ENCODE results near the gene TERB1.

Gene TERB1

DNA sequence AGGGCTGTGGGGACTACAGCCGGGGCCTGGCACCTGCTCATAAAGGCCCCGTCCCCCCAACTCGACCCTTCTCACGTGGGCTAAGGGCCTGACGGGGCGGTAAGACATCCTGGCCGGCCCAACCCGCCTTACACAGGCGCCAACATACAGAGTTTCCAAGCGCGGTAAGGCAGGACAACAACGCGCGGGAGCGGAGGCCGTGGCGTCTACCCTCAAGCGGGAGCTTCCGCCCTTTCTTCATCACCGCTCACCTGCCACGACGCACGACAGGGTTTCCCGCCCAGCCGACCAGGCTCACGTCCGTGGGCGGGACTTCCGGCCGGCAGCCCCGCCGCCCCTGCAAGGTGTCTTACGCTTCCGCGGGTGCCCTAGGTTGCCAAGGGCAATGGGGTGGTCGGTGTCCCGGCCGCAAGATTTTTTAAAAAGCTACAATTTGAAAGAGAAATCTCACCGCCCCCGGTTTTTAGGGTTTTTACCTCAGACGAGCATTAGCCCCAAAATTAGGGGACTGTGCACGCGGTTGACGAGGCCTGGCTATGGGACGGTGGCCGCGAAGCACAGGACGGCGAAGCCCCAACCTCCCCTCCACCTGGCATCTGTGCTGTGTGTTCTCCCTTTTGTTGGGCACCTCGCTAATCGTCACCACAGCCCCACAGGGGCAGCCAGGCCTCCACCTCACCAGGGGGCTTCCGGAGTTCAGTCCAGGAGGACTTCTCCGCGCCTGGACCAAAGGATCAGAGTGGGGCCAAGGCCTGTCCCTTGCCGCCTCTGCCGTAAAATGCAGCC, at the start of gene TERB1:
Gene TERB1 (minus strand): TSS at position 265 of the 786 bp plus-strand sequence. CDS start 4,786 bp downstream, outside the sequence.
- Histone ChIP-seq H3K9me3 (ENCODE audit: low read length) (peaks cover 5% of the 10 kb centered on the region), H3K4me3 (ENCODE audit: low read length) (no peak within 1 kb of the TSS), H2AFZ (ENCODE audit: low read depth, low read length) (no peak within 1 kb of the TSS), H3K4me1 (ENCODE audit: insufficient read depth, low read length) (no peaks in the 10 kb centered on the region), H3K27me3 (ENCODE audit: insufficient read depth, low read length) (no peaks in the 10 kb centered on the region), H3K36me3 (ENCODE audit: insufficient read depth, low read length) (peaks cover 51% of the 10 kb centered on the region)

DNA sequence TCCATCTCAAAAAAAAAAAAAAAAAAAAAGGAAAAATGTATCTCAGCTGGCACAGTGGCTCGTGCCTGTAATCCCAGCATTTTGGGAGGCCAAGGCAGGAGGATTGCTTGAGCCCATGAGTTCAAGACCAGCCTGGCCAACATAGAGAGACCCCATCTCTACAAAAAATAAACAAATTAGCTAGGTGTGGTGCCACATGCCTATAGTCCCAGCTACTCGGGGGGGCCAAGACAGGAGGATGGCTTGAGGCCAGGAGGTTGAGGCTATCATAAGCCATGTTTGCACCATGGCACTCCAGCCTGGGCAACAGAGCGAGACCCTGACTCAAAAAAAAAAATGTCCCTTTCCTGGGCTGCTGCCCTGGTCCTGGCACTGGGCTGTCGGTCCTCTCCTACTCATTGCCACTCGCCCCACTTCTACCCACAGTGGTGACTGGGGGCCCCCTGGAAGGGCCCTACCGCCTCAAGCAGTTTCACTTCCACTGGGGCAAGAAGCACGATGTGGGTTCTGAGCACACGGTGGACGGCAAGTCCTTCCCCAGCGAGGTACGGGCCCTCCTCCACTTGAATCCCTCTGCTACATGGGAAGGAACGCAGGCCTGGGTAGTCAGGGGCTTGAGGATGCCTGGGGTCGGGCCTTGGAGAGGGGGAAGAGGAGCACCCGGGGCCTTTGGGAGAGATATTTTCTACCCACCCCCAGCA, 48.9 kb upstream of the TERB1 start:
- Histone ChIP-seq H3K27me3 (ENCODE audit: insufficient read depth, low read length) (peaks cover 66% of the 10 kb centered on the region), H2AFZ (ENCODE audit: low read depth, low read length) (no peak overlapping the region), H3K4me1 (ENCODE audit: insufficient read depth, low read length) (no peaks in the 10 kb centered on the region), H3K4me3 (ENCODE audit: low read length) (no peak overlapping the region), H3K9me3 (ENCODE audit: low read length) (no peaks in the 10 kb centered on the region), H3K36me3 (ENCODE audit: insufficient read depth, low read length) (no peaks in the 10 kb centered on the region)

GRCh38 chr16:66849549-66849948, 48.2 kb upstream of the TERB1 start:
- Histone ChIP-seq H2AFZ (ENCODE audit: low read depth, low read length) (no peak overlapping the region), H3K36me3 (ENCODE audit: insufficient read depth, low read length) (no peaks in the 10 kb centered on the region), H3K4me3 (ENCODE audit: low read length) (no peak overlapping the region), H3K4me1 (ENCODE audit: insufficient read depth, low read length) (peaks cover 5% of the 10 kb centered on the region), H3K9me3 (ENCODE audit: low read length) (no peaks in the 10 kb centered on the region), H3K27me3 (ENCODE audit: insufficient read depth, low read length) (peaks cover 70% of the 10 kb centered on the region)

DNA sequence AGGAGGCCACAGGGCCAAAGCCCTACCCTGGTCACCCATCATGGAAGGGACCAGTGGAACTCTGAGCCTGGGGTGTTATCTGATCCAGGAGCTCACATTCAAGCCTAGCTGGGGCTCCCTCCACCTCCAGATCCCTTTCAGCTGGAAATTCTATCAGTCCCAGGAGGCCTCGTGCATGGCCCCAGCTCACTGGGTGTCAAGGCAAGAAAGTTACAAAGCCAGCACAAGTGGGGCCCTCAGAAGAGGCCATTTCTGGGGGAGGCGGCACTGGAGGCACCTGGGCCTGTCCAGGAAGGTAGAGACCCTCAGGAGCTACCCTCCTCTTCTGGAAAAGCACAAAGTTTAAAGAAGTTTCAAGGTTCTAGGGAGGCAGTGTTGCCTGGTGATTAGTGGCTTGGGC, 47.6 kb upstream of the TERB1 start:
- Histone ChIP-seq H3K27me3 (ENCODE audit: insufficient read depth, low read length) (peaks cover 72% of the 10 kb centered on the region), H3K36me3 (ENCODE audit: insufficient read depth, low read length) (no peaks in the 10 kb centered on the region), H3K4me3 (ENCODE audit: low read length) (no peak overlapping the region), H3K4me1 (ENCODE audit: insufficient read depth, low read length) (peaks cover 9% of the 10 kb centered on the region), H3K9me3 (ENCODE audit: low read length) (no peaks in the 10 kb centered on the region), H2AFZ (ENCODE audit: low read depth, low read length) (no peak overlapping the region)

DNA sequence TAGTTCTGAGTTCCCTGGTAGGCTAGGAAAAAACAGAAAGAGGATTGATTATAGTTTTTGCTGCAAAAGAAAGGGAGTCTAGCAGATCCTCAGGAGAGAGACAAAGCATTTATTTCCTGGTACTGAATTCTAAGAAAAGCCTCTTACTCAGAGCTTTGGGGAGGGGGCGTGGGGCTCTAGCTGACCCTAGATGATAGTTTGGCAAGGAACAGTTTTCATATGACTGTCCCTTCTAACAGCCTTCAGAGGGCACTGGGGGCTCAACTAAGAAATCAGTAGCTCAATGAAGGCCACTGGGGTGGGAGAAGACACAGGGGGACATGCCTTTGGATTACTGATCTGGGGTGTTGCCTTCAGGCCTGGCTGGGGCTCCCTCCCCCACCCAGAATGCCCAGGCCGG, 46.8 kb upstream of the TERB1 start:
- Histone ChIP-seq H3K9me3 (ENCODE audit: low read length) (no peaks in the 10 kb centered on the region), H3K4me1 (ENCODE audit: insufficient read depth, low read length) (peaks cover 9% of the 10 kb centered on the region), H3K36me3 (ENCODE audit: insufficient read depth, low read length) (no peaks in the 10 kb centered on the region), H3K27me3 (ENCODE audit: insufficient read depth, low read length) (peaks cover 74% of the 10 kb centered on the region), H2AFZ (ENCODE audit: low read depth, low read length) (no peak overlapping the region), H3K4me3 (ENCODE audit: low read length) (no peak overlapping the region)

DNA sequence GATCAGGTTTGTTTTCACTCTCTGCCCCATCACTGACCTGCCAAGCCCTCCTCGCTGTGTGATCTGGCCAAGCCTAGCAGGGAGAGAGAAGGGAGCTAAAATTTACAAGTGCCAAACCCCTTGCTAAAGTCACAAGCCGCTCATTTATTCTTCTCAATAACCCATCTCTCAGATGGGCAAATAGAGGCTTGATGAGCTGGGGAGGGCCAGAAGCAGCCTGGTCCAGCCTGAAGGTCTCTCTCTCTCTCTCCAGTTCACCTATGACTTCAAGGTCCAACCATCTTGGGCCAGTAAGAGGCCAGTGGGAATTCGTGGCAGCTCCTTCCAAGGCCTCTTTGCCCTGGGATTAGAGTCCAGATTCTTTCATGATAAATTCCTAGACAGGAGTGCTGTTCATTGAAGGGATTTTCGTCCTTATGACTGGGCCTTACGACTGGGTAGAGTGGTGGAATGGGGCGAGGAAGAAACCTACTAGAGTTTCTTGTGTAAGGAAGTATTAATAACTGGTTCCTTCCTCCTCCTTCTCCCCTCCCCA, 46.2 kb upstream of the TERB1 start:
- peaks cover 76% of the 10 kb centered on the region for H3K27me3 ChIP-seq (ENCODE audit: insufficient read depth, low read length)

GRCh38 chr16:66846831-66847230, 45.4 kb upstream of the TERB1 start:
- Histone ChIP-seq H3K36me3 (ENCODE audit: insufficient read depth, low read length) (no peaks in the 10 kb centered on the region), H3K4me3 (ENCODE audit: low read length) (no peak overlapping the region), H3K9me3 (ENCODE audit: low read length) (no peaks in the 10 kb centered on the region), H3K4me1 (ENCODE audit: insufficient read depth, low read length) (peaks cover 9% of the 10 kb centered on the region), H2AFZ (ENCODE audit: low read depth, low read length) (no peak overlapping the region), H3K27me3 (ENCODE audit: insufficient read depth, low read length) (peaks cover 82% of the 10 kb centered on the region)

More for the DNA sequence above, 46.2 kb upstream of the TERB1 start:
- no peak overlapping the region for H3K4me3 ChIP-seq (ENCODE audit: low read length)
- no peaks in the 10 kb centered on the region for H3K36me3 ChIP-seq (ENCODE audit: insufficient read depth, low read length)
- H3K9me3 ChIP-seq (ENCODE audit: low read length), result no peaks in the 10 kb centered on the region
- no peak overlapping the region for H2AFZ ChIP-seq (ENCODE audit: low read depth, low read length)
- peaks cover 9% of the 10 kb centered on the region for H3K4me1 ChIP-seq (ENCODE audit: insufficient read depth, low read length)

GRCh38 chr16:66846266-66846665, 44.9 kb upstream of the TERB1 start:
- Histone ChIP-seq H3K4me1 (ENCODE audit: insufficient read depth, low read length) (peaks cover 9% of the 10 kb centered on the region), H3K27me3 (ENCODE audit: insufficient read depth, low read length) (peaks cover 81% of the 10 kb centered on the region)

DNA sequence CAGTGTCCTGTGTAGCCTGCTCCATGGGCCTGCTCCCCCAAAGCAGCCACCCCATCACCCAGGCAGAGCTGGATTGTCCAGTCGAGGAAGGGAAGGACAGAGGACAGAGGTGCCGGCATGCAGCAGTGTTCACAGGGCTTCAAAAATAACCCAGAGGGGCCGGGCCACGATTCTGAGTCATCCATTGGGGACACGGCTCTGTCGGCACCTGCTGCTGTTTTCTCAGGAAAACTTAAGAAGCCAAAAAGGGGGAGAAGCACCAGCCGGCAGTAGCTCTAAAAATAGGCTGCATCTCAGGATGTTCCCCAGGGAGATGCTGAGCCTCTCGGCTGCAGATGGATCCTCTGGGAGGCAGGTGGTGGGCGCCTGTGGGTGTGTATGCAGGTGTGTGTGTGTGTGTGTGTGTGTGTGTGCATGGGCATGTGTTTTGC, 44.4 kb upstream of the TERB1 start:
- no peaks in the 10 kb centered on the region for H3K9me3 ChIP-seq (ENCODE audit: low read length)
- H2AFZ ChIP-seq (ENCODE audit: low read depth, low read length), result no peak overlapping the region
- H3K4me3 ChIP-seq (ENCODE audit: low read length), result no peak overlapping the region
- H3K27me3 ChIP-seq (ENCODE audit: insufficient read depth, low read length), result peaks cover 80% of the 10 kb centered on the region
- H3K4me1 ChIP-seq (ENCODE audit: insufficient read depth, low read length), result peaks cover 9% of the 10 kb centered on the region
- H3K36me3 ChIP-seq (ENCODE audit: insufficient read depth, low read length), result no peaks in the 10 kb centered on the region

More at GRCh38 chr16:66846266-66846665, 44.9 kb upstream of the TERB1 start:
- no peaks in the 10 kb centered on the region for H3K9me3 ChIP-seq (ENCODE audit: low read length)
- H3K4me3 ChIP-seq (ENCODE audit: low read length), result no peak overlapping the region
- H3K36me3 ChIP-seq (ENCODE audit: insufficient read depth, low read length), result no peaks in the 10 kb centered on the region
- no peak overlapping the region for H2AFZ ChIP-seq (ENCODE audit: low read depth, low read length)

- Histone ChIP-seq H3K4me3 (ENCODE audit: low read length) (peak overlapping the region; percentile 31), H2AFZ (ENCODE audit: low read depth, low read length) (peak overlapping the region; percentile 69), H3K36me3 (ENCODE audit: insufficient read depth, low read length) (no peaks in the 10 kb centered on the region), H3K27me3 (ENCODE audit: insufficient read depth, low read length) (peaks cover 79% of the 10 kb centered on the region), H3K4me1 (ENCODE audit: insufficient read depth, low read length) (peaks cover 9% of the 10 kb centered on the region), H3K9me3 (ENCODE audit: low read length) (no peaks in the 10 kb centered on the region)
Measured at GRCh38 chr16:66845080-66845410, 43.7 kb upstream of the TERB1 start.

GRCh38 chr16:66844342-66845079, 43.1 kb upstream of the TERB1 start, which contains the start of gene CA7:
Gene CA7, plus strand, starts transcription at chr16:66844414. Its CDS starts 74 bp downstream, at chr16:66844488.
- peaks cover 79% of the 10 kb centered on the region for H3K27me3 ChIP-seq (ENCODE audit: insufficient read depth, low read length)
- H3K4me3 ChIP-seq (ENCODE audit: low read length), result peak within 1 kb of the TSS; percentile 31
- no peaks in the 10 kb centered on the region for H3K9me3 ChIP-seq (ENCODE audit: low read length)
- H3K4me1 ChIP-seq (ENCODE audit: insufficient read depth, low read length), result peaks cover 9% of the 10 kb centered on the region
- H3K36me3 ChIP-seq (ENCODE audit: insufficient read depth, low read length), result no peaks in the 10 kb centered on the region
- peak within 1 kb of the TSS; percentile 69 for H2AFZ ChIP-seq (ENCODE audit: low read depth, low read length)

- Histone ChIP-seq H3K4me1 (ENCODE audit: insufficient read depth, low read length) (peaks cover 9% of the 10 kb centered on the region), H3K27me3 (ENCODE audit: insufficient read depth, low read length) (peaks cover 77% of the 10 kb centered on the region), H3K36me3 (ENCODE audit: insufficient read depth, low read length) (no peaks in the 10 kb centered on the region), H3K4me3 (ENCODE audit: low read length) (peak overlapping the region; percentile 31), H2AFZ (ENCODE audit: low read depth, low read length) (no peak overlapping the region), H3K9me3 (ENCODE audit: low read length) (no peaks in the 10 kb centered on the region)
Measured at GRCh38 chr16:66844009-66844341, 42.6 kb upstream of the TERB1 start.

GRCh38 chr16:66843191-66843590, 41.8 kb upstream of the TERB1 start:
- Histone ChIP-seq H3K4me1 (ENCODE audit: insufficient read depth, low read length) (peaks cover 9% of the 10 kb centered on the region), H3K36me3 (ENCODE audit: insufficient read depth, low read length) (no peaks in the 10 kb centered on the region), H3K9me3 (ENCODE audit: low read length) (no peaks in the 10 kb centered on the region), H3K4me3 (ENCODE audit: low read length) (no peak overlapping the region), H2AFZ (ENCODE audit: low read depth, low read length) (no peak overlapping the region), H3K27me3 (ENCODE audit: insufficient read depth, low read length) (peaks cover 70% of the 10 kb centered on the region)
